ENCODE data around the gene ENPP1.

- TF ChIP-seq CTCF (IDR thresholded peaks at IDR 0.05) (no peak), POLR2AphosphoS5 (IDR thresholded peaks at IDR 0.05; ENCODE audit: insufficient read depth in 1 of 2, low read depth in 1 of 2) (no peak), POLR2A (IDR thresholded peaks at IDR 0.05) (no peak)
Observed at GRCh38 chr6:131778169-131778568, 29.7 kb upstream of the ENPP1 start.

Measured in vagina (tissue), 2 donors.